22Rv1 (cell line): Measurements from ENCODE around the gene SETD9.

ENCODE experiments used
- CTCF ChIP-seq: fragments of 450-650 bp; IDR thresholded peaks from 2 replicates; pipeline ENCODE4 v1.5.1; 2017; ENCODE audit warnings: mild to moderate bottlenecking
- ZFX ChIP-seq: fragments of 450-650 bp; IDR thresholded peaks from 2 replicates; pipeline ENCODE4 v1.6.1; 2017; ENCODE audit warnings: antibody characterized with exemption, borderline replicate concordance

- TF ChIP-seq CTCF (no peak), ZFX (no peak)
Observed at GRCh38 chr5:56919942-56920662, 10.7 kb downstream of the SETD9 start.
